Left ventricle myocardium inferior (tissue), 1 donor: ENCODE measurements around the gene SHROOM2. TPM values are rescaled to one million over a fixed set of nuclear protein-coding genes. Genes with fewer than 3 reads are reported as not detected.
"Not testable (repeated sequence)": the region's sequence is repeated elsewhere in the genome, so short reads cannot be mapped to it uniquely, and the experiment has no call there.

Experiments used
- DNase-seq: peaks from one replicate; pipeline ENCODE4 v3.0.0-alpha.2; 2020
- H3K27ac ChIP-seq: fragments of 200-600 bp; replicated peaks from 2 replicates; pipeline ENCODE4 v1.8.0; 2021
- H3K27me3 ChIP-seq: fragments of 200-600 bp; 2 replicates; pipeline ENCODE4 v1.8.0; 2021; ENCODE audit warnings: low read depth
- H3K36me3 ChIP-seq: fragments of 200-600 bp; 2 replicates; pipeline ENCODE4 v1.8.0; 2021
- H3K4me1 ChIP-seq: fragments of 200-600 bp; 2 replicates; pipeline ENCODE4 v1.8.0; 2021
- H3K4me3 ChIP-seq: fragments of 200-600 bp; 2 replicates; pipeline ENCODE4 v1.8.0; 2021; ENCODE audit warnings: mild to moderate bottlenecking, moderate library complexity
- H3K9me3 ChIP-seq: fragments of 200-600 bp; replicated peaks from 2 replicates; pipeline ENCODE4 v1.8.0; 2021
- CTCF ChIP-seq: fragments of 200-600 bp; IDR thresholded peaks from 2 replicates; pipeline ENCODE4 v1.8.0; 2021; ENCODE audit warnings: antibody characterized with exemption, mild to moderate bottlenecking, borderline replicate concordance
- intact Hi-C: fragments of 100-400 bp; cut with micrococcal nuclease; formaldehyde crosslinking; loops from one replicate; pipeline ENCODE4 v1.11.0; 2022
- total RNA-seq: library from RNA; stranded (reverse); fragmentation: NEBNext Ultra II Directional; extraction: Animal tissue kit (Norgen Biotek cat#: 25700); gene quantifications from one replicate; pipeline ENCODE4 v1.2.1, GENCODE V29; 2021
- donor health status: DM: no; HTN: yes; CAD: no; lungs with severe emphysema.

SHROOM2 gene
- total RNA-seq, 1 donor from 2014 or later, result 0.71 TPM

GRCh38 chrX:9807355-9808182 is 21.3 kb downstream of the SHROOM2 start:
- no peaks in the 10 kb centered on the region for H3K36me3 ChIP-seq
- no peak for DNase-seq
- H3K27me3 ChIP-seq, result no peaks in the 10 kb centered on the region
- TF ChIP-seq CTCF, result no peak
- no peaks in the 10 kb centered on the region for H3K9me3 ChIP-seq
- H3K4me1 ChIP-seq, result no peaks in the 10 kb centered on the region
- H3K27ac ChIP-seq, result no peak overlapping the region
- intact Hi-C loops, result no loop called here
- no peak overlapping the region for H3K4me3 ChIP-seq

- H3K9me3 ChIP-seq, H3K4me3 ChIP-seq, H3K36me3 ChIP-seq, DNase-seq, H3K27ac ChIP-seq, intact Hi-C loops, H3K4me1 ChIP-seq, H3K27me3 ChIP-seq: not testable (repeated sequence)
These were observed 23.6 kb downstream of the SHROOM2 start for GRCh38 chrX:9809876-9810275.

- H3K27ac ChIP-seq, H3K27me3 ChIP-seq, H3K36me3 ChIP-seq, H3K4me1 ChIP-seq, DNase-seq, intact Hi-C loops, H3K9me3 ChIP-seq, H3K4me3 ChIP-seq: not testable (repeated sequence)
These were observed 24.9 kb downstream of the SHROOM2 start for GRCh38 chrX:9811086-9811485.

- no peaks in the 10 kb centered on the region for H3K27me3 ChIP-seq
- intact Hi-C loops, result no loop called here
- no peak overlapping the region for H3K27ac ChIP-seq
- H3K4me1 ChIP-seq, result no peaks in the 10 kb centered on the region
- H3K9me3 ChIP-seq, result no peaks in the 10 kb centered on the region
- TF ChIP-seq CTCF, result no peak
- DNase-seq, result no peak
- no peaks in the 10 kb centered on the region for H3K36me3 ChIP-seq
- no peak overlapping the region for H3K4me3 ChIP-seq
These were observed 30.0 kb downstream of the SHROOM2 start for GRCh38 chrX:9816084-9816700.

- intact Hi-C loops, result no loop called here
- Histone ChIP-seq H3K4me1 (no peaks in the 10 kb centered on the region), H3K27me3 (no peaks in the 10 kb centered on the region), H3K9me3 (no peaks in the 10 kb centered on the region), H3K4me3 (no peak overlapping the region), H3K36me3 (no peaks in the 10 kb centered on the region), H3K27ac (no peak overlapping the region)
- DNase-seq, result no peak
- TF ChIP-seq CTCF, result no peak
These were observed 35.3 kb downstream of the SHROOM2 start for GRCh38 chrX:9821572-9821971.

GRCh38 chrX:9824554-9824953 is 38.3 kb downstream of the SHROOM2 start:
- no peaks in the 10 kb centered on the region for H3K27me3 ChIP-seq
- H3K36me3 ChIP-seq, result no peaks in the 10 kb centered on the region
- no peak for TF ChIP-seq CTCF
- DNase-seq, result no peak
- intact Hi-C loops, result no loop called here
- H3K27ac ChIP-seq, result no peak overlapping the region
- H3K4me3 ChIP-seq, result no peak overlapping the region
- H3K4me1 ChIP-seq, result no peaks in the 10 kb centered on the region
- H3K9me3 ChIP-seq, result no peaks in the 10 kb centered on the region
